Loucy (cell line): ENCODE data around the gene EARS2.

Experiments used
- EZH2phosphoT487 ChIP-seq: fragments of 200-600 bp; IDR thresholded peaks from 2 replicates; pipeline ENCODE4 v1.6.1; 2018; ENCODE audit warnings: antibody characterized with exemption, mild to moderate bottlenecking, moderate library complexity, borderline replicate concordance
- TF ChIP-seq, protein P1 (sequence below): fragments of 200-600 bp; sonication (generic); conservative IDR thresholded peaks from 2 replicates; pipeline ENCODE4 v1.5.1; 2014; ENCODE audit warnings: mild to moderate bottlenecking, antibody characterized with exemption, low read length

DNA sequence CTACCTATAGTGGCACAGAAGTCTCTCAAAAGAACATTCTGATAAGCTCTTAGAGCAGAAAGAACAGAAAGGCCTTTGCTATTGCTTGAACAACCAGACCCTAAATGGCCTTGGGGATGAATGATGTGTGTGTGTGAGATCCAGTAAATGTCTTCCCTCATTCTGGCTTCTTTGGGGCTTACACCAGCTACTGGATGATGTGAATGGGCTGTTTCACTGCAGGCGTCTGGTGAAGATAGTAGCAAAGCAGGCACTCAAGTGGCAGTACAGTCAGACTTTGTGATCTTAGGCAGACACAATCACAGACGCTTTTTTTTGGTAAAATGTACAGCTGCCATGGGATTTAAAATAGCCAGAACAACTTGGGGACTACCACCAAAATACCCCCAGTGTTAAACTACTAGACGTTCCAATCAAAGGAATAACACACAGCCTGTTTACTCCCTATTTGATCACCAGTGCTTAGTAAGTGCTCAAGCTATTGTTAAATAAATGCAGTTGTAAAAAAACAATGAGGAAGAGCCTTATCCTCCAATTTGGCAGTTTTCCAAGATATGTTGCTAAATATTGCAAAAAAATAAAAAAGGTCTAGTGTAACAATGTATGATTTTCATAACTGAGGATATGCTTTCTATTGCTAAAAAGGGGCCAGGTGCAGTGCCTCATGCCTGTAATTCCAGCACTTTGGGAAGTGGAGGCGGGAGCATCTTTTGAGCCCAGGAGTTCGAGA, 21.1 kb upstream of the EARS2 start:
- TF ChIP-seq, protein P1, sequence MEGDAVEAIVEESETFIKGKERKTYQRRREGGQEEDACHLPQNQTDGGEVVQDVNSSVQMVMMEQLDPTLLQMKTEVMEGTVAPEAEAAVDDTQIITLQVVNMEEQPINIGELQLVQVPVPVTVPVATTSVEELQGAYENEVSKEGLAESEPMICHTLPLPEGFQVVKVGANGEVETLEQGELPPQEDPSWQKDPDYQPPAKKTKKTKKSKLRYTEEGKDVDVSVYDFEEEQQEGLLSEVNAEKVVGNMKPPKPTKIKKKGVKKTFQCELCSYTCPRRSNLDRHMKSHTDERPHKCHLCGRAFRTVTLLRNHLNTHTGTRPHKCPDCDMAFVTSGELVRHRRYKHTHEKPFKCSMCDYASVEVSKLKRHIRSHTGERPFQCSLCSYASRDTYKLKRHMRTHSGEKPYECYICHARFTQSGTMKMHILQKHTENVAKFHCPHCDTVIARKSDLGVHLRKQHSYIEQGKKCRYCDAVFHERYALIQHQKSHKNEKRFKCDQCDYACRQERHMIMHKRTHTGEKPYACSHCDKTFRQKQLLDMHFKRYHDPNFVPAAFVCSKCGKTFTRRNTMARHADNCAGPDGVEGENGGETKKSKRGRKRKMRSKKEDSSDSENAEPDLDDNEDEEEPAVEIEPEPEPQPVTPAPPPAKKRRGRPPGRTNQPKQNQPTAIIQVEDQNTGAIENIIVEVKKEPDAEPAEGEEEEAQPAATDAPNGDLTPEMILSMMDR = no peak
- no peak for TF ChIP-seq EZH2phosphoT487
